Inflammatory macrophage treated with lipopolysaccharide for 4 hours (primary cell): Measurements from ENCODE around the gene RHBDL1.

ENCODE experiments used
- DNase-seq: peaks from one replicate; pipeline ENCODE4 v3.0.0-alpha.2; 2020

RHBDL1 gene

GRCh38 chr16:722835-723633 is 47.6 kb downstream of the RHBDL1 start:
- no peak for DNase-seq

- no peak for DNase-seq
Measured at GRCh38 chr16:723695-724094, 48.2 kb downstream of the RHBDL1 start.

GRCh38 chr16:724188-725040 is 48.9 kb downstream of the RHBDL1 start:
- no peak for DNase-seq

GRCh38 chr16:725041-725376 is 49.5 kb downstream of the RHBDL1 start:
- no peak for DNase-seq

DNA sequence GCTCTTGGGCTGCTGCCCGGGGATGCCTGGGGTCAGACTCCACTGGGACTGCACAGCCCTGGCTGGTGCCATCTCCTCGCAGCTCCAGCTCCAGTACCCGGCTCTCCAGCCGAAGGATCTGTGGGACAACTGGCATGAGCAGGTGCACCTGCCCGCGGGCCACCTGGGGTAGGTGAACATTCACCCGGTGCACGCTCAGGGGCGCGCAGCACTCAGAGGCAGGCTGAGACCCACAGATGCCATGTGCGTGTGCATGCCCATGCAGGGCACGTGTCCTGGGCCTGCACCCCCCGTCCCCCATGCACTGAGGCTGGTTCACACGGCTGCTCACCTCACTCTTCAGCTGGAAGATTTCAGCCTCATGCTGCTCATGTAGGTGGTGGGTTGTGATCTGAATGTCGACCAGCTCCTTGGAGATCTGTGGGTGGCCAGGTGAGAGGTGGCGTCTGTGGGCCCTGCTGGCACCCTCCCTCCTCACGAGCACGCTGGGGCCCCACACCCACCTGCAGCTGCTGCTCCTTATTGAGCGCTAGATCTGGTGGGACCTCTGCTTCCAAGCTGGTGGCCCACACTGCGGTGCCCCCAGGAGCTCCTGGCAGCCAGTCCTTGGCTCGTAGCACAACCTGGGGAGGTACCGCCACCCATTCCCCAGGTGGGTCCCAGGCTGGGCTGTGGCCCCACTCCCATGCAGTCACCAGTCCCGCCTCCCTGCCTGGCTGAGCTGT is 50.2 kb downstream of the RHBDL1 start:
- no peak for DNase-seq

DNA sequence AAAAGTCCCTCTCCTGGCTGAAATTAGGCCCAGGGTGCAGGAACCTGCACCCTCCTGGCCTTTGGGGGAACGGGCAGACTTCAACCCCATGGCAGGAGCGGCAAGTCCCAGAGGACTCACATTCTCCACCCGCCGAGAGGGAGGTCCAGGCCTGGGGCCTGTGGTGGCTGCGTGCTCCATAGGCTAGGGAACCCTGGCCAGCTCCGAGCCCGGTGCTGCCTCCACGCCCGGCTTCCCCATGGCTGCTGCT is 50.6 kb downstream of the RHBDL1 start:
- DNase-seq = no peak

DNA sequence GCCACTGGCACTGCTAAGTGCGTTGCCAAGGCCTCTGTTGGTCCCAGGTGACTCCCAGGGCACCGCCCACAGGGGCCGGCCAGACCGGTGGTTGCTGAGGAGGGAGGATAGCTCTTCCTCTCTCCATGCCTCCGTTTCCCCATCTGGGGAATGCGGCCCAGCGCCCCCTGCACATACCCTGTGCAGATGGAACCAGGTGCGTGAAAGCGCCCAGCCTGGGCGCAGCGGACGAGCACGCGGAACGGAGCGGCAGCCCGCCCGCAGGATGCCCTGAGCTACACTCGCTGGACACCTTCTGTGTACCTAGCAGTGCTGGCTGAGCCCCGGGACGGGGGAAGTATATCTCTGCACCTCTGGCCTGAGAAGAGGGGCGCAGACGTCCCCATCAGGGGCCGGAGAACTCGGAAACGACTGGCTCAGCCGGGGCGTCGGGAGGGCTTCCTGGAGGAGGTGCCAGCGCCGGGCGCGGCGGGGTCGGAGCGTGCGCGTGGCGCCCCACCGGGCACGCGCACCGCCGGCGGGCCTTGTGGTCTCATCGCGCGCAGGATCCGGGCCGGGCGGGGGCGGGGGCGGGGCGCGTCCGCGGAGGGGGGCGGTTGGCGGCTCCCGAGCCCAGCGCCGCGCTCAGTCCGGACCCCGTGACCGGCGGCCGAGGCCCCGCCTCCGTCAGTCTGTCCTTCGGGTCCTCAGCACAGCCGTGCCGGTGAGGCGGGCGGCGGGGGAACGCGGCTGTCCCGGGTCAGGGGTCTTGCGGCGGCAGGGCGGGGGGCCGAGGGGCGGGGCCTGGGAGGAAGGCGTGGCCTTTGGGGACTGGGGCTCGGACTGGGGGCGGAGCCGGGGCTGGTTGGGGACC is 51.2 kb downstream of the RHBDL1 start, which contains the start of the genes CCDC78 and HAGHL:
CCDC78 (minus strand) TSS at position 6 of the 853 bp plus-strand sequence. CDS start 76 bp downstream, outside the sequence.
HAGHL (plus strand) TSS at position 669 of the 853 bp plus-strand sequence. CDS start 404 bp downstream, outside the sequence.
- DNase-seq = peak; percentile 19

DNA sequence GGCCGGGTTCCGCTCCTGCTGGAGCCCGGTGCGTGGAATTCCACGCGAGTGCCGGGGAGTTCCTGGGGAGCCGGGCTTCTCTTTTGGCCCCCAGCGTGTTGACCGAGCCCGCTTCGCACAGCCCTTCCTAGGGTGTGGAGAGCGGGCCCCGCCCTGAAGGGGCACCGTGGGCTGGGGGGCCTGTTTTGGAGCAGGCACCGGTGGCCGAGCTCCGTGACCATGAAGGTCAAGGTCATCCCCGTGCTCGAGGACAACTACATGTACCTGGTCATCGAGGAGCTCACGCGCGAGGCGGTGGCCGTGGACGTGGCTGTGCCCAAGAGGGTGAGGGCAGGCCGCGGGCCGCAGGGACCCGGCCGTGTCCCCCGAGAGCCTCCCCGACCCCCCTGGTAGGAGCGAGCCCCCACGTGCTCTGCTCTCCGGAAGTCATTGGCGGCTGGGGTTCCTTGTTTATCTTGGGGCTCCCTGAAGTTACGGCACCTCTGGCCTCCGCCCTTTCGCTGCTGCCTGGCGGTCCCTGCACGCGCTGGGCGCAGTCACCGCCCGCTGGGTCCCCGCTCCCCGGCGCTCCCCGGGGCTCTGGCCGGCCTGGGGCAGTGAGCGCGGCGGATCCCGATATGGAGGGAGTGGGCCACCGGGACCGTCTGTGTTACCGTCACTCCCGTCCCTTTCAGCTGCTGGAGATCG is 52.0 kb downstream of the RHBDL1 start:
- no peak for DNase-seq
